GM12801 (cell line): Measurements from ENCODE around the gene BMS1.

ENCODE experiments used
- TF ChIP-seq, protein P1 (sequence below): IDR thresholded peaks from one replicate; pipeline ENCODE4 v1.5.1; 2011; ENCODE audit warnings: control low read depth; ENCODE audit not compliant: insufficient read length; ENCODE audit errors: extremely low read depth

BMS1 gene

DNA sequence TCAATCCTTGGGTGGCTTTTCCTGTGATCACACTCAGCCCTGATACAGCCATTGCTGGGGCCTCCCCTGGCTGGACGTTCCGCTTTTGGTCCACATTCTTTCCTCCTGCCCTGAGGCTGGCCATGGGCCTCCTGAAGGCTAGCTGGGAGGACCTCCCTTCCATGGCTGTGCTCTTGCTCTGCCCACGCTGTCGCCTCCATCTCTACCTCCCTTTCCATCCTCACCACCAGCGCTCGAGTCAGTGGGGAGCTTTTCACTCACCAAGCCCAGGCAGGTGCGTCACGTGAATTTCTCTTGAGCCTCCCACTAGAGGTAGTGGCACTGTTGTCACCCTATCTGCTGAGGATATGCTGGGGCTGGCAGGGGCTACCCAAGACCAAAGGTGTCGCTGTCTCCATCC, 85.9 kb downstream of the BMS1 start:
- TF ChIP-seq, protein P1, sequence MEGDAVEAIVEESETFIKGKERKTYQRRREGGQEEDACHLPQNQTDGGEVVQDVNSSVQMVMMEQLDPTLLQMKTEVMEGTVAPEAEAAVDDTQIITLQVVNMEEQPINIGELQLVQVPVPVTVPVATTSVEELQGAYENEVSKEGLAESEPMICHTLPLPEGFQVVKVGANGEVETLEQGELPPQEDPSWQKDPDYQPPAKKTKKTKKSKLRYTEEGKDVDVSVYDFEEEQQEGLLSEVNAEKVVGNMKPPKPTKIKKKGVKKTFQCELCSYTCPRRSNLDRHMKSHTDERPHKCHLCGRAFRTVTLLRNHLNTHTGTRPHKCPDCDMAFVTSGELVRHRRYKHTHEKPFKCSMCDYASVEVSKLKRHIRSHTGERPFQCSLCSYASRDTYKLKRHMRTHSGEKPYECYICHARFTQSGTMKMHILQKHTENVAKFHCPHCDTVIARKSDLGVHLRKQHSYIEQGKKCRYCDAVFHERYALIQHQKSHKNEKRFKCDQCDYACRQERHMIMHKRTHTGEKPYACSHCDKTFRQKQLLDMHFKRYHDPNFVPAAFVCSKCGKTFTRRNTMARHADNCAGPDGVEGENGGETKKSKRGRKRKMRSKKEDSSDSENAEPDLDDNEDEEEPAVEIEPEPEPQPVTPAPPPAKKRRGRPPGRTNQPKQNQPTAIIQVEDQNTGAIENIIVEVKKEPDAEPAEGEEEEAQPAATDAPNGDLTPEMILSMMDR, result no peak

DNA sequence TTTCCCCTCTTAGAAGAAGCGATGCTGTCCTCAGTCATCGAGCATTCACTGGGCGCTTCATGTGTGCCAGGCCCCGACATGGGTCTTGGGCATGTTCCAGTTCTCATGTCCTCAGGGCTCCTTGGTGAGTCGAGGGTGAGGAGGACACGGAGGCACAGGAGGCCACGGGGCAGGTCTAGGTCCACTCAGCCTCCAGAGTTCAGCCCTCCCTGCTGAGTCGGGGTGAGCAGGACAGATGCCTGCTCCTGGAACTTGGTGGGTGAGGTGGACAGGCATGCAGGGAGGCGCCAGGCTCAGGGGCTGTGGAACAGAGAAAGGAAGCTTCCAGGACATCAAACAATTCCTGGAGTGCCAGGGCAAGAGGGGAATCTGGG, 87.4 kb downstream of the BMS1 start:
- TF ChIP-seq, protein P1, result no peak

DNA sequence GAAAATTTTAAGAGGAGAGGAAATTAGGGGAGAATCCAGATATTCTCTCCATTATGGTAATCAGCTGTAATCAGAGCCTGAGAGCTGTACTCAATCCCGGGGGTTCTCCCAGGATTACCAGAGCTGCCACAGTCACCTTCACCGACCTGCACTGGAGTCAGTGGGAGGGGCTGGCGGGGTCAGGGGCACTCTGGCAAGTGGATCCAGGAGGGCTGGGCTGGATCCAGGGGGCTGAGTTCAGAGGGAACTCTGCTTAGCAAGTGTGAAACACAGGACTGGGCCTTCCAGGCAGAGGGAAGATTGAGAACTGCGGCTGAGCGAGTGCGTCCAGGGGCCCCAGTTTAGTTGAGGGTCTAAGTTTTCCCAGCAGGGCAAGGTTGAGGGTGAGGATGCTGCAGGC, 89.2 kb downstream of the BMS1 start:
- TF ChIP-seq, protein P1, result no peak

DNA sequence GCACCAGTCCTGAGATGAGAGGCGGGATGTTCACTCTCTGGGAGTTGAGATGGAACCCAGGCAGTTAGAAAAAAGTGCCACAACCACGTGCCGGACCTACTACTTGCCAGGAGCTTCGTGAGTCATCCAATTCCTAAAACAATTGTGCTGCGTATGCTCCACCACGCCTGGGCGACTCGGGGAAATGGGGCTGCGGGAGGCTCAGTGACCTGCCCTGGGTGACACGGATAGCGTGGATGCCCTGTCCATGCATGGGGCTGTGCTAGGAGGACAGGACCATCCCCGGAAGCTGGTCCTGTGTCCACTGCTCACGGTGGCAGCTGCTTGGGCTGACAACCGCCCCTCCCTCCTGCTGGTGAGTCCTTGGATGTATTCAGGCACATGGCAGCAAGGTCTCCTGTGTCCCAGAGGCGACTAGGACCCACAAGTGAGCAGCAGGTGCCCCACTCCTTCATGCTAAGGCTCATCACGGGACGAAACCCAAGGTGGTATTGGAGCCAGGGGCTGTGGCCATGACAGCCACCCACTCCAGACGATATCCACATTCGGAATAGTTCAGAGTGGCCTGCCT, 90.4 kb downstream of the BMS1 start:
- TF ChIP-seq, protein P1, result no peak

DNA sequence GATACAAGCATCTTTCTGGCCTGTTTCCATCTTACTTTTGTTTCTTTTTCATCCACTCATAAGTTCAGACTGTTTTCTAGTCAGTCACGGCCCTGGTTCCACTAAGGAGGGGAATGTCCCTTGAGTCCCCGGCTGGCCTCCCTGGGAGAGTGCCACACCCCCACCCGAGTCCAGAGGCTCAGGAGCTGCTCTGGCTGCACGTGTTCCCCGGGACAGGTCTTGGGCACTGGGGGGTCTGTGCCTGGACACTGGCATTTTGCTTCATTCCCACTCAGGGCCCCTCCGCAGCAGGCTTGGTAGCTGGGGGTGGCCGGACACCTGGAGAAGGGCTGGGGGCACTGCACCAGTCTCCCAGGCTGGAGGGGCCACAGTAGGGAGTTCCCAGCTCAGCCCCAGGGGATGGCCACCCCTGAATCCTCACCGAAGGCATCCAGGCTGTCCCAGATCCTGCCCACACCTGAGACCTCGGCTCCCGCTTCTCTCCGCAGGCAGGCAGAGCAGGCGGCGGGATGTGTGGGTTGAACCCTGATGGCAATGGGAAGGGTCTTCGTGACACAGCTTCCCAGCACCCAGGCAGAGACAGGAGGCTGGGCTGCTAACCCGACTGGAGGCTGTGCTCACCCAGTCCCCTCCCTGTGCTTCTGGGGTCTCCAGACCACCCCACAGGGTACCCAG, 92.3 kb downstream of the BMS1 start:
- TF ChIP-seq, protein P1, result no peak

DNA sequence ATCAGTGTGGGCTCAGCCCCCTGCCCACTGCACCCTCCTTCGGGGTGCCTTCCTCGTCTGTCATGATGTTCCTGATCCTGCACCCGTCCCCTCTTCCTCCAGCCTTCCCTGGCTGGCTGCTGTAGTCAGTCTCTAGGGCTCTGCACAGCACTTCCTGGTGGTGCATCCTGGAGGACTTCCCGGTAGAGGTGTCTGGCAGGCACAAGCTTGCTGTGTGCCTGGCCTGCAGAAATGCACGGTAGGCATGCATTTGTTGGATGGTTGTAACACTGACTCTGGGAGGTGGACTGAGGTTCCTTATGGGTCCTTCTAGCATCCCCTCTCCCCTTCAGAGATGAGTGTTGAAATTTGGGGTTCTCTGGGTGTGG, 92.8 kb downstream of the BMS1 start:
- TF ChIP-seq, protein P1, result no peak

DNA sequence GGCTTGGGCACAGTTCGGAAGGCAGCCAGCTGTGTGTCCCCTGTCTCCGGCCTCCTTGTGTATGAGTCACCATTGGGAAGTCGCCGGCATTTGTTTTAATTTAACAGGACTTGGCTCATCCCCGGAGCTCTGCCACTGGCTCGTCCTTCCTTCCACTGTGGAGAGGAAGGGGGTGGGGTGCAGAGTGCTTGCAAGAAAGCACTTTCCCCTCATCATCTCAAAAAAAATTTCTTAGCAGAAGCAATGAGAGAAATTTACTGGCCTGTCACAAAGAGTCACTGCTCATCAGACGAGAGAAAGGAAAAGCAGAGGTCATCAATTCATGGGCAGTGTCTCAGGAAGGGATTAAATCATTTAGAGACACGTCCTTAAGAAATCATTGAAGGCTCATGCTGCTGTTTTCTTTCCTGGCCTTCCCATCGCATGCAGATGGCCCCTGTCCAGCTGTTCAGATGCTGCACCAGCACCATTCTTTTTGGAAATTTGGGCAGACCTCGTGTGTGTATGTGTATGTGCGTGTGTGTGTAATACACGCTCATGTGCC, 93.3 kb downstream of the BMS1 start:
- TF ChIP-seq, protein P1, result no peak
